ENCODE measurements around the gene COPZ1. TPM values are rescaled to one million over a fixed set of nuclear protein-coding genes. Genes with fewer than 3 reads are reported as not detected.
A peak's percentile ranks its signal among the peaks of the same experiment; 100 is the strongest.

Gene COPZ1
- total RNA-seq = 137 and 143 TPM in 2 replicates
- 169 and 174 TPM in 2 replicates for polyA plus RNA-seq
- polyA plus RNA-seq (2011; cell fraction: cytosol; rRNA removed) = 179 and 185 TPM in 2 replicates
- polyA plus RNA-seq (2011; cell fraction: nucleus; rRNA removed) = 89.4 and 104 TPM in 2 replicates
- polyA plus RNA-seq (2012) = 280 and 300 TPM in 2 replicates
- 153 and 165 TPM in 2 replicates for polyA minus RNA-seq
- 137 TPM for polyA minus RNA-seq (2011; cell fraction: cytosol; rRNA and poly(A)+ RNA removed)
- 37.6 and 48.5 TPM in 2 replicates for polyA minus RNA-seq (2011; cell fraction: nucleus; rRNA and poly(A)+ RNA removed)
- percentile 79 among the genes with signal in this experiment for Bru-seq, nascent RNA
- percentile 97 among the genes with signal in this experiment for BruChase-seq, experiment 1, labeled RNA remaining after a 6-hour chase
- BruChase-seq, experiment 2, labeled RNA remaining after a 2-hour chase = percentile 89 among the genes with signal in this experiment
- long read RNA-seq, transcript COPZ1-202 (8 exons, 880 nt) = minor isoform, 8 of 237 reads
- long read RNA-seq, transcript COPZ1-201 (9 exons, 1,897 nt) = major isoform, 204 of 237 reads
- long read RNA-seq, partial matches to known transcripts = 13 of 237 reads
- long read RNA-seq, other reads (novel, unspliced or antisense) = 10 of 237 reads

GRCh38 chr12:54324617-54325441 lies at the start of gene COPZ1:
Gene COPZ1, plus strand, starts transcription at chr12:54325131. Its CDS starts 33 bp downstream, at chr12:54325164.
- ChIA-PET CTCF (interaction anchor here (0.6 to 2.3 kb wide), 39 partner anchors 10 to 1391 kb away, joined by 3 to 41 read pairs (median 7); partner anchors contain the start of genes BLOC1S1, CBX5, HNRNPA1 and NFE2), POLR2A (interaction anchor here (0.6 to 1.4 kb wide), 6 partner anchors 9 to 59 kb away, joined by 5 to 15 read pairs (median 5); partner anchors contain the start of genes CBX5 and HNRNPA1)
- dilution Hi-C loops (cut with MboI; ENCODE audit: extremely low pct_ligation_motif_present, low sequenced_read_pairs) (no loop called here), intact Hi-C loops (cut with micrococcal nuclease) (loop anchor here (1.0 to 2.0 kb wide), 6 partner anchors 34 to 105 kb away; partner anchors contain the start of genes CBX5 and HNRNPA1)
- Histone ChIP-seq H3K36me3 (ENCODE audit: control insufficient read depth in 2 of 2, extremely low read depth in 1 of 2, insufficient read depth in 2 of 2, low read length in 2 of 2) (no peaks in the 10 kb centered on the region), H3K27ac (ENCODE audit: insufficient read depth, low read depth, low read length) (peak within 1 kb of the TSS; percentile 73), H3K4me1 (ENCODE audit: control insufficient read depth, extremely low read depth, insufficient read depth, low read length) (peaks cover 20% of the 10 kb centered on the region), H3K9me3 (replicated peaks; ENCODE audit: control insufficient read depth, insufficient read depth, low read length) (no peaks in the 10 kb centered on the region), H3K79me2 (ENCODE audit: control insufficient read depth, insufficient read depth, low read length) (peaks cover 28% of the 10 kb centered on the region), H2AFZ (ENCODE audit: low read depth, low read length) (peak within 1 kb of the TSS; percentile 100), H3K27me3 (ENCODE audit: control insufficient read depth in 2 of 2, insufficient read depth in 2 of 2, low read length in 2 of 2) (no peaks in the 10 kb centered on the region), H3K9me1 (replicated peaks; ENCODE audit: control insufficient read depth, extremely low read depth, insufficient read depth, low read length) (no peaks in the 10 kb centered on the region), H3K4me2 (ENCODE audit: insufficient read depth, low read length) (peak within 1 kb of the TSS; percentile 95), H3K4me3 (replicated peaks in 1 of 3; ENCODE audit: insufficient read depth in 1 of 3, low read depth in 1 of 3, low read length in 3 of 3) (peak within 1 kb of the TSS; percentile 38 to 85 (median 67)), H4K20me1 (replicated peaks; ENCODE audit: control insufficient read depth, extremely low read depth, insufficient read depth, low read length) (no peaks in the 10 kb centered on the region), H3K9ac (replicated peaks; ENCODE audit: extremely low read depth, insufficient read depth, low read length) (peak within 1 kb of the TSS; percentile 91)
- DNase-seq (ENCODE audit: low read depth, low spot score) (peak; percentile 100), FAIRE-seq (peak; percentile 100)
- BruUV-seq (replicated peaks) = no TSS peak
- TF ChIP-seq EZH2 (IDR thresholded peaks at IDR 0.05; ENCODE audit: borderline replicate concordance, low read depth, low read length, severe bottlenecking) (no peak), POLR2AphosphoS5 (IDR thresholded peaks at IDR 0.05; ENCODE audit: insufficient read depth, low read depth, low read length) (peak; percentile 80), CTCF (IDR thresholded peaks at IDR 0.05; ENCODE audit: extremely low read depth in 1 of 2, insufficient read depth in 1 of 2, low read depth in 1 of 2, low read length in 2 of 2) (peak; percentile 72 to 80), FOS (IDR thresholded peaks at IDR 0.05; ENCODE audit: borderline replicate concordance, insufficient read depth, low read length) (no peak), GATA2 (IDR thresholded peaks at IDR 0.05; ENCODE audit: insufficient read depth, insufficient read length, low read depth, low read length) (no peak), POLR2A (IDR thresholded peaks at IDR 0.05; ENCODE audit: low read depth, low read length) (peak; percentile 91), JUN (IDR thresholded peaks at IDR 0.05; ENCODE audit: borderline replicate concordance, insufficient read depth, insufficient read length, low read depth) (no peak), MAX (IDR thresholded peaks at IDR 0.05; ENCODE audit: insufficient read depth, insufficient read length) (peak; percentile 91), MYC (IDR thresholded peaks at IDR 0.05; ENCODE audit: low read depth, low read length) (no peak)

All from endothelial cell of umbilical vein (primary cell).